ENCODE data around the gene GABARAPL1.

Gene GABARAPL1

GRCh38 chr12:10235761-10236631 lies 23.3 kb downstream of the GABARAPL1 start:
- Histone ChIP-seq H3K27ac (no peak overlapping the region), H3K9ac (no peak overlapping the region), H3K9me3 (replicated peaks in 1 of 11) (peaks cover 38 to 54% (median 49%) of the 10 kb centered on the region in 11 experiments), H3K27me3 (no peaks in the 10 kb centered on the region), H3K4me2 (peak overlapping the region in 9 of 11 experiments; percentile 1 to 38 (median 28); a peak in 11 of 22 replicates), H3K36me3 (peaks cover 0 to 18% (median 0%) of the 10 kb centered on the region in 11 experiments; a peak in 7 of 22 replicates), H3K4me3 (no peak overlapping the region), H4K20me1 (no peaks in the 10 kb centered on the region), H3K4me1 (peaks cover 0 to 10% (median 6%) of the 10 kb centered on the region in 10 experiments; a peak in 14 of 20 replicates)
- TF ChIP-seq Cebpa-rat (IDR thresholded peaks at IDR 0.05) = no peak

GRCh38 chr12:10236720-10237119 lies 24.0 kb downstream of the GABARAPL1 start:
- peak overlapping the region in 2 of 11 experiments; percentile 1 to 6; a peak in 2 of 22 replicates for H3K4me2 ChIP-seq
- peaks cover 0 to 10% (median 6%) of the 10 kb centered on the region in 10 experiments; a peak in 14 of 20 replicates for H3K4me1 ChIP-seq
- H3K27ac ChIP-seq = no peak overlapping the region
- no peaks in the 10 kb centered on the region for H3K27me3 ChIP-seq
- H3K9me3 ChIP-seq (replicated peaks in 1 of 11) = peaks cover 35 to 51% (median 44%) of the 10 kb centered on the region in 11 experiments
- no peak overlapping the region for H3K9ac ChIP-seq
- peaks cover 0 to 18% (median 0%) of the 10 kb centered on the region in 11 experiments; a peak in 7 of 22 replicates for H3K36me3 ChIP-seq
- no peaks in the 10 kb centered on the region for H4K20me1 ChIP-seq
- no peak for TF ChIP-seq Cebpa-rat (IDR thresholded peaks at IDR 0.05)
- H3K4me3 ChIP-seq = no peak overlapping the region

GRCh38 chr12:10238526-10238925 lies 25.8 kb downstream of the GABARAPL1 start:
- no peaks in the 10 kb centered on the region for H4K20me1 ChIP-seq
- peaks cover 27 to 34% (median 30%) of the 10 kb centered on the region in 11 experiments for H3K9me3 ChIP-seq (replicated peaks in 1 of 11)
- H3K4me1 ChIP-seq = peaks cover 6 to 23% (median 15%) of the 10 kb centered on the region in 10 experiments; a peak in 19 of 20 replicates
- no peak overlapping the region for H3K9ac ChIP-seq
- H3K4me3 ChIP-seq = no peak overlapping the region
- no peak for TF ChIP-seq Cebpa-rat (IDR thresholded peaks at IDR 0.05)
- H3K27me3 ChIP-seq = peaks cover 0 to 5% (median 0%) of the 10 kb centered on the region in 11 experiments; a peak in 1 of 22 replicates
- no peak overlapping the region for H3K27ac ChIP-seq
- H3K36me3 ChIP-seq = peaks cover 0 to 13% (median 0%) of the 10 kb centered on the region in 11 experiments; a peak in 6 of 22 replicates
- H3K4me2 ChIP-seq = no peak overlapping the region

- 0 out of 22 replicates have a peak, but pooled peaks cover 0 to 4% (median 0%) of the 10 kb centered on the region in 11 experiments for H3K36me3 ChIP-seq
- H3K4me1 ChIP-seq = peaks cover 14 to 37% (median 21%) of the 10 kb centered on the region in 10 experiments
- H3K4me2 ChIP-seq = no peak overlapping the region
- no peak overlapping the region for H3K27ac ChIP-seq
- peaks cover 0 to 5% (median 0%) of the 10 kb centered on the region in 11 experiments; a peak in 1 of 22 replicates for H3K27me3 ChIP-seq
- no peak for TF ChIP-seq Cebpa-rat (IDR thresholded peaks at IDR 0.05)
- no peaks in the 10 kb centered on the region for H4K20me1 ChIP-seq
- H3K9me3 ChIP-seq (replicated peaks in 1 of 11) = peaks cover 7 to 13% (median 9%) of the 10 kb centered on the region in 11 experiments; a peak in 19 of 22 replicates
- H3K9ac ChIP-seq = no peak overlapping the region
- H3K4me3 ChIP-seq = no peak overlapping the region
Measured at GRCh38 chr12:10241290-10241689, 28.6 kb downstream of the GABARAPL1 start.

GRCh38 chr12:10241727-10242126 lies 29.1 kb downstream of the GABARAPL1 start:
- no peaks in the 10 kb centered on the region for H4K20me1 ChIP-seq
- no peak for TF ChIP-seq Cebpa-rat (IDR thresholded peaks at IDR 0.05)
- H3K9ac ChIP-seq = no peak overlapping the region
- H3K27ac ChIP-seq = no peak overlapping the region
- H3K27me3 ChIP-seq = peaks cover 0 to 5% (median 0%) of the 10 kb centered on the region in 11 experiments; a peak in 1 of 22 replicates
- H3K36me3 ChIP-seq = 0 out of 22 replicates have a peak, but pooled peaks cover 0 to 4% (median 0%) of the 10 kb centered on the region in 11 experiments
- peaks cover 7 to 13% (median 9%) of the 10 kb centered on the region in 11 experiments; a peak in 19 of 22 replicates for H3K9me3 ChIP-seq (replicated peaks in 1 of 11)
- peaks cover 12 to 37% (median 19%) of the 10 kb centered on the region in 10 experiments for H3K4me1 ChIP-seq
- no peak overlapping the region for H3K4me3 ChIP-seq
- no peak overlapping the region for H3K4me2 ChIP-seq

- Histone ChIP-seq H3K4me3 (no peak overlapping the region), H3K4me2 (peak overlapping the region in 5 of 11 experiments; percentile 22 to 82 (median 77); a peak in 8 of 22 replicates)
Measured at GRCh38 chr12:10242539-10242938, 29.9 kb downstream of the GABARAPL1 start.

GRCh38 chr12:10243818-10244520 lies 31.3 kb downstream of the GABARAPL1 start:
- Histone ChIP-seq H3K4me1 (peaks cover 12 to 53% (median 31%) of the 10 kb centered on the region in 10 experiments), H3K36me3 (no peaks in the 10 kb centered on the region), H3K4me2 (peak overlapping the region; percentile 67 to 96 (median 79)), H3K4me3 (peak overlapping the region in 6 of 10 experiments; percentile 22 to 45 (median 34); a peak in 10 of 20 replicates), H3K9ac (peak overlapping the region in 3 of 11 experiments; percentile 30 to 56 (median 48); a peak in 2 of 22 replicates), H3K9me3 (replicated peaks in 1 of 11) (peaks cover 0 to 4% (median 0%) of the 10 kb centered on the region in 11 experiments; a peak in 1 of 22 replicates), H4K20me1 (no peaks in the 10 kb centered on the region), H3K27me3 (peaks cover 0 to 5% (median 0%) of the 10 kb centered on the region in 11 experiments; a peak in 1 of 22 replicates), H3K27ac (0 out of 22 replicates have a peak overlapping the region, but pooled peaks of 2 of the 11 experiments have one; percentile 4 to 14)
- no peak for TF ChIP-seq Cebpa-rat (IDR thresholded peaks at IDR 0.05)

More at GRCh38 chr12:10242539-10242938, 29.9 kb downstream of the GABARAPL1 start:
- no peak for TF ChIP-seq Cebpa-rat (IDR thresholded peaks at IDR 0.05)
- no peak overlapping the region for H3K27ac ChIP-seq
- H3K9me3 ChIP-seq (replicated peaks in 1 of 11) = peaks cover 1 to 5% (median 2%) of the 10 kb centered on the region in 11 experiments; a peak in 19 of 22 replicates
- H3K9ac ChIP-seq = no peak overlapping the region
- H3K27me3 ChIP-seq = peaks cover 0 to 5% (median 0%) of the 10 kb centered on the region in 11 experiments; a peak in 1 of 22 replicates
- peaks cover 12 to 46% (median 26%) of the 10 kb centered on the region in 10 experiments for H3K4me1 ChIP-seq
- no peaks in the 10 kb centered on the region for H3K36me3 ChIP-seq
- no peaks in the 10 kb centered on the region for H4K20me1 ChIP-seq

- H3K36me3 ChIP-seq = no peaks in the 10 kb centered on the region
- no peak for TF ChIP-seq Cebpa-rat (IDR thresholded peaks at IDR 0.05)
- no peaks in the 10 kb centered on the region for H4K20me1 ChIP-seq
- no peak overlapping the region for H3K4me3 ChIP-seq
- H3K4me2 ChIP-seq = peak overlapping the region in 5 of 11 experiments; percentile 11 to 60 (median 28); a peak in 8 of 22 replicates
- peaks cover 14 to 64% (median 37%) of the 10 kb centered on the region in 10 experiments for H3K4me1 ChIP-seq
- peaks cover 0 to 22% (median 12%) of the 10 kb centered on the region in 11 experiments; a peak in 17 of 22 replicates for H3K9me3 ChIP-seq (replicated peaks in 1 of 11)
- no peak overlapping the region for H3K9ac ChIP-seq
- H3K27ac ChIP-seq = no peak overlapping the region
- no peaks in the 10 kb centered on the region for H3K27me3 ChIP-seq
Measured at GRCh38 chr12:10247436-10248058, 34.9 kb downstream of the GABARAPL1 start.

All from BLaER1 treated with 17β-estradiol and CSF1 and Interleukin-3, amounts not matched to agents 10 nM and 100 nM (cell line).